ENCODE results near the gene CIDEB. TPM values are rescaled to one million over a fixed set of nuclear protein-coding genes. Genes with fewer than 3 reads are reported as not detected.
"Not testable (repeated sequence)": the region's sequence is repeated elsewhere in the genome, so short reads cannot be mapped to it uniquely, and the experiment has no call there.

The CIDEB gene
- total RNA-seq, 1 experiment from 2014 or later, result not detected

GRCh38 chr14:24329073-24329663 is 21.4 kb upstream of the CIDEB start:
- no peaks in the 10 kb centered on the region for H3K9me3 ChIP-seq (ENCODE audit: low read depth, low read length, poor library complexity, severe bottlenecking)
- peaks cover 6% of the 10 kb centered on the region for H3K4me1 ChIP-seq (ENCODE audit: insufficient read depth, low read length, poor library complexity, severe bottlenecking)
- POLR2A ChIA-PET (ENCODE audit: low non-redundant PET), result no interaction called here
- no peak for DNase-seq (ENCODE audit: low spot score)
- CTCF ChIA-PET, result interaction anchor here (1.2 to 1.3 kb wide), 2 partner anchors 102 to 108 kb away, joined by 3 to 7 read pairs; no protein-coding TSS in a partner anchor
- no peaks in the 10 kb centered on the region for H3K27me3 ChIP-seq (replicated peaks; ENCODE audit: insufficient read depth, low read depth, low read length, poor library complexity)
- TF ChIP-seq, protein P1, sequence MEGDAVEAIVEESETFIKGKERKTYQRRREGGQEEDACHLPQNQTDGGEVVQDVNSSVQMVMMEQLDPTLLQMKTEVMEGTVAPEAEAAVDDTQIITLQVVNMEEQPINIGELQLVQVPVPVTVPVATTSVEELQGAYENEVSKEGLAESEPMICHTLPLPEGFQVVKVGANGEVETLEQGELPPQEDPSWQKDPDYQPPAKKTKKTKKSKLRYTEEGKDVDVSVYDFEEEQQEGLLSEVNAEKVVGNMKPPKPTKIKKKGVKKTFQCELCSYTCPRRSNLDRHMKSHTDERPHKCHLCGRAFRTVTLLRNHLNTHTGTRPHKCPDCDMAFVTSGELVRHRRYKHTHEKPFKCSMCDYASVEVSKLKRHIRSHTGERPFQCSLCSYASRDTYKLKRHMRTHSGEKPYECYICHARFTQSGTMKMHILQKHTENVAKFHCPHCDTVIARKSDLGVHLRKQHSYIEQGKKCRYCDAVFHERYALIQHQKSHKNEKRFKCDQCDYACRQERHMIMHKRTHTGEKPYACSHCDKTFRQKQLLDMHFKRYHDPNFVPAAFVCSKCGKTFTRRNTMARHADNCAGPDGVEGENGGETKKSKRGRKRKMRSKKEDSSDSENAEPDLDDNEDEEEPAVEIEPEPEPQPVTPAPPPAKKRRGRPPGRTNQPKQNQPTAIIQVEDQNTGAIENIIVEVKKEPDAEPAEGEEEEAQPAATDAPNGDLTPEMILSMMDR (conservative IDR thresholded peaks at IDR 0.05; ENCODE audit: low read depth, low read length), result no peak
- H3K4me3 ChIP-seq (ENCODE audit: low read depth, low read length, poor library complexity, severe bottlenecking), result no peak overlapping the region
- intact Hi-C loops (cut with micrococcal nuclease; ENCODE audit: unreplicated experiment), result no loop called here
- H3K27ac ChIP-seq (ENCODE audit: low read depth, low read length, poor library complexity, severe bottlenecking), result no peak overlapping the region
- H3K36me3 ChIP-seq (ENCODE audit: insufficient read depth, low read length, poor library complexity, severe bottlenecking), result no peaks in the 10 kb centered on the region
- BruUV-seq (replicated peaks), result no TSS peak

DNA sequence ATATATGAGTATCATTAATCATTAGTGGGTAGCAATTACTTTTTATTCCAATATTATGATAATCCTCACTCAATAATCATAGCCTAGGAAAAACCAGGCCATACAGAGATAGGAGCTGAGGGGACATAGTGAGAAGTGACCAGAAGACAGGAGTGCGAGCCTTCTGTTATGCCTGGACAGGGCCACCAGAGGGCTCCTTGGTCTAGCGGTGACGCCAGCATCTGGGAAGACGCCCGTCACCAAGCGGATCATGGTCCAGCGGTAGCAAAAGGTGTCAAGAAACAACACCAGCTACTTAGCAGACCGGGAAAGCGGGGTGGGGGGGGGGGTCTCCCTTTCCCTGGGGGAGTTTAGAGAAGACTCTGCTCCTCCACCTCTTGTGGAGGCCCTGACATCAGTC is 20.1 kb upstream of the CIDEB start:
- H3K9me3 ChIP-seq (ENCODE audit: low read depth, low read length, poor library complexity, severe bottlenecking); DNase-seq (ENCODE audit: low spot score); H3K27ac ChIP-seq (ENCODE audit: low read depth, low read length, poor library complexity, severe bottlenecking); H3K4me1 ChIP-seq (ENCODE audit: insufficient read depth, low read length, poor library complexity, severe bottlenecking); H3K36me3 ChIP-seq (ENCODE audit: insufficient read depth, low read length, poor library complexity, severe bottlenecking); BruUV-seq (replicated peaks); H3K27me3 ChIP-seq (replicated peaks; ENCODE audit: insufficient read depth, low read depth, low read length, poor library complexity); H3K4me3 ChIP-seq (ENCODE audit: low read depth, low read length, poor library complexity, severe bottlenecking); intact Hi-C loops (cut with micrococcal nuclease; ENCODE audit: unreplicated experiment): not testable (repeated sequence)
- TF ChIP-seq, protein P1 (conservative IDR thresholded peaks at IDR 0.05; ENCODE audit: low read depth, low read length), result peak; percentile 48
- ChIA-PET CTCF (interaction anchor here (1.2 to 1.5 kb wide), 3 partner anchors 104 to 109 kb away, joined by 5 to 7 read pairs (median 6); no protein-coding TSS in a partner anchor), POLR2A (ENCODE audit: low non-redundant PET) (interaction anchor here (0.6 kb wide), 1 partner anchor 10 kb away, joined by 3 read pairs; no protein-coding TSS in a partner anchor)

DNA sequence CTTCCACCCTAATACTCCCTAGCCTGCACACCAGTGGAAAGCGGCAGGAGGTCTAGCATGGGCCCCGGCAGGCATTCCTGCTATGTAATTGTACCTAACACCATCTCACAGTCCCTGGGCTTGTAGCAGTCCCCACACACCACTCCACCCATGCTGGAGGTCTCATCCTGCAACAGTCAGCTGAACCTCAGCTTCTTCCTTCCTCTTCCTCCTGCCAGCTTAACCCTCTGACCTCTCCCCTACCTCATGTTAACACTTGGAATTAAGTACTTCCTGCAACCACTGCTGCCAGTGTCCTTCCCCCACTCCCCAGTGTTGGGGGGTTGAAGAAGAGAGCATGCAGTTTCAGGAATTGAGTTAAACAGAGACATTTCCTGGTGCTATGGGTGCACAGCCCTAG is 19.5 kb upstream of the CIDEB start:
- intact Hi-C loops (cut with micrococcal nuclease; ENCODE audit: unreplicated experiment), result no loop called here
- POLR2A ChIA-PET (ENCODE audit: low non-redundant PET), result interaction anchor here (0.6 to 0.7 kb wide), 2 partner anchors 18 to 96 kb away, joined by 8 to 14 read pairs; no protein-coding TSS in a partner anchor
- H3K27ac ChIP-seq (ENCODE audit: low read depth, low read length, poor library complexity, severe bottlenecking), result no peak overlapping the region
- no peak overlapping the region for H3K4me3 ChIP-seq (ENCODE audit: low read depth, low read length, poor library complexity, severe bottlenecking)
- no TSS peak for BruUV-seq (replicated peaks)
- TF ChIP-seq, protein P1 (conservative IDR thresholded peaks at IDR 0.05; ENCODE audit: low read depth, low read length), result no peak
- TF ChIP-seq EZH2 (IDR thresholded peaks at IDR 0.05; ENCODE audit: borderline replicate concordance, low read depth, low read length, poor library complexity, severe bottlenecking), result no peak
- H3K36me3 ChIP-seq (ENCODE audit: insufficient read depth, low read length, poor library complexity, severe bottlenecking), result no peaks in the 10 kb centered on the region
- H3K9me3 ChIP-seq (ENCODE audit: low read depth, low read length, poor library complexity, severe bottlenecking), result no peaks in the 10 kb centered on the region
- no peak for DNase-seq (ENCODE audit: low spot score)
- CTCF ChIA-PET, result interaction anchor here (1.3 to 1.5 kb wide), 2 partner anchors 105 to 109 kb away, joined by 5 to 6 read pairs; no protein-coding TSS in a partner anchor
- H3K4me1 ChIP-seq (ENCODE audit: insufficient read depth, low read length, poor library complexity, severe bottlenecking), result no peaks in the 10 kb centered on the region
- H3K27me3 ChIP-seq (replicated peaks; ENCODE audit: insufficient read depth, low read depth, low read length, poor library complexity), result no peaks in the 10 kb centered on the region

Data from A673 (cell line).